H1 (cell line): ENCODE results near the gene MYL5. TPM values are rescaled to one million over a fixed set of nuclear protein-coding genes. Genes with fewer than 3 reads are reported as not detected.

Experiments used
- ASH2L ChIP-seq: fragments of 200-600, 300-600 bp; sonication (generic); IDR thresholded peaks from one replicate; pipeline ENCODE4 v1.7.1; 2017; ENCODE audit warnings: low read length
- CBX8 ChIP-seq: fragments of 300-800, 300-1000 bp; sonication (generic); IDR thresholded peaks from 2 replicates; pipeline ENCODE4 v1.7.1; 2016; ENCODE audit warnings: low read depth, low read length, borderline replicate concordance
- CREB1 ChIP-seq: IDR thresholded peaks from 2 replicates; pipeline ENCODE4 v1.6.1; 2012; ENCODE audit warnings: inconsistent platforms
- POLR2AphosphoS5 ChIP-seq: IDR thresholded peaks from 2 replicates; pipeline ENCODE4 v1.6.1; 2011; ENCODE audit warnings: low read depth, low read length
- SAP30 ChIP-seq: fragments of 300-600 bp; sonication (generic); IDR thresholded peaks from 2 replicates; pipeline ENCODE4 v1.7.1; 2012; ENCODE audit warnings: low read length, moderate library complexity, mild to moderate bottlenecking, inconsistent platforms; ENCODE audit not compliant: insufficient read depth, insufficient replicate concordance
- SIN3A ChIP-seq, 2 experiments: IDR thresholded peaks in 1 of 2; conservative IDR thresholded peaks in 1 of 2; 2 replicates each; pipeline ENCODE4 v1.6.1; 2011 to 2012; ENCODE audit warnings: low read length in 2 of 2, improper control_type of control experiment in 1 of 2, low read depth in 1 of 2, mild to moderate bottlenecking in 1 of 2
- polyA plus RNA-seq, 7 experiments: library from polyadenylated mRNA; depleted of rRNA in 3 of 7; stranded (reverse) in 5 of 7; unstranded in 2 of 7; fragments of >200 nt in 5 of 7; fragments of 200-250 nt in 2 of 7; gene quantifications; 1 replicate in 5 of 7; 2 replicates in 1 of 7; 4 replicates in 1 of 7; pipeline versions ENCODE4 v1.2.1 to v1.2.3, GENCODE V29; 2011 to 2013; ENCODE audit warnings: missing spikeins in 2 of 7, mixed read lengths in 2 of 7
- total RNA-seq: library from RNA; stranded (reverse); fragmentation: NEBNext Ultra II Directional; extraction: Animal tissue kit (Norgen Biotek cat#: 25700); gene quantifications from 2 replicates; pipeline ENCODE4 v1.2.1, GENCODE V29; 2021

Gene MYL5
- total and polyA plus RNA-seq, 2 of the 8 experiments (the other 6 are each of a cell fraction or from before 2014, with no cell fraction given) = 5.7 to 6.8 TPM

DNA sequence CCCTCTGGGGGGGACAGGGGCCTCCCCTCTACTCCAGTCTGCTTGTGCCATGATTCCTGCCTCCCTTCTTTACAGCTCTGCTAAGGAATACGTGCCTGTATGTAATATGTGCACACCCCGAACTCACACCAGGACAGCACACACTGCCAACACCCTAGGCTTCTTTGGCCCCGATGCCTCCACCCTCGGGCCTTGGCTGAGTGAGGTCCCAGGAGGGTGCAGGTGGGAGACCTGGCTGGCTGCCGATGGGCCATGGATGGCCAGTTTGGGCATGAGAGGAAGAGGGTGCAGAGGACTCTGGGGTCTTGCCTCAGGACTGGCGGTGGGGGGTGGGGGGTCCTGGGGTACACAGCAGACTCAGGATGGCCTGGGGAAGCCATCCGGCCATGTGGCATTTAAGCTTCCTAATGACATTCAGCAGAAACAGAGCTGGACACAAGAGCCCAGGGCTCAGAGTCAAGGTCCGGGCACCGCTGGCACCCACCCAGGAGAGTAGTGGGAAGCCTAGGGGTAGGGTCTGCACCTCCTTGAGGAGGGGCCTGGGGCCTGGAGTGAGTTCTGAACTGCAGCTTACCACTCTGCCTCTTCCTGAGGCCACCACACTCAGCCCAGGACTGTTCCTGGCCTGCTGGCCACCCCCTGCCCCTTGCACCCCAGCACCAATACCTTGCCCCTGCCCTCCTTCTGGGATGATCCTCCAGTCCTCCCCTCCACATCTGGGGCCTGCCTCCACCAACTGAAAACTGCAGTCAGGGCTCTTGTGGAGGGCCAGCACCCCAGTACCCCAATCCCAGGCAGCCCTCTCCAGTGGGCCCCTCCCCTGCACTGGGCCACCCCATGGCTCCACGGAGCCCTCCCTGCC, 29.2 kb downstream of the MYL5 start (continued):
- TF ChIP-seq CBX8 = no peak
- no peak for TF ChIP-seq ASH2L
- no peak for TF ChIP-seq SAP30
- no peak for TF ChIP-seq CREB1
- TF ChIP-seq POLR2AphosphoS5 = no peak
- no peak for TF ChIP-seq SIN3A (conservative IDR thresholded peaks at IDR 0.05 in 1 of 2, IDR thresholded peaks at IDR 0.05 in 1 of 2; ENCODE audit: low read depth in 1 of 2, low read length in 2 of 2)
